Measurements from ENCODE around the gene PRH1. TPM values are rescaled to one million over a fixed set of nuclear protein-coding genes. Genes with fewer than 3 reads are reported as not detected.

PRH1 gene
- total and polyA plus RNA-seq, 2 of the 8 experiments (the other 6 are each of a cell fraction or from before 2014, with no cell fraction given) = 4.5 to 6.5 TPM

DNA sequence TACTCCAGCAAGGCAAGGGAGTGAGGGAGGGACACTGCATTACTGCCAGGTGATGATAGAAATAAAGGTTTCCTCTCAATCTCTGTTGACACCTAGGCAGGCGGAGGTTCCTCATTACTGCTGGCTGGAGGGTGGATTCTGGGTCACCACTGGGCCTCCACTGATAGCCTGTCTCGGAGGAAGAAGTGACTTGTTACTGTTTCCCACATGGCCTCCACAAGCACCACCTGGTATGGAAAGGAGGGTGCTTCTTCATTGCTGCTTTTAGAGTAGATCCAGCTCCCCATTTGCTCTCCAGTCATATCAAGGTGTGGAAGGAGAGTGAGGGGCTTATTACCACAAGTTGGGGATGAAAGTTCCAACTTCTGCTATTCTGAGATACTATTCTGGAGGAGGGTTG is 41.2 kb downstream of the PRH1 start (continued):
- TF ChIP-seq JUND (IDR thresholded peaks at IDR 0.05; ENCODE audit: low read length) (no peak), RFX5 (IDR thresholded peaks at IDR 0.05; ENCODE audit: borderline replicate concordance, low read depth, low read length) (no peak)

Measured in H1 (cell line).